Tibial nerve (tissue), 4 donors: ENCODE results near the gene RBM19. TPM values are rescaled to one million over a fixed set of nuclear protein-coding genes. Genes with fewer than 3 reads are reported as not detected.

Experiments used
- DNase-seq, 2 donors: peaks; one replicate each; pipeline ENCODE4 v3.0.0-alpha.2; 2019; ENCODE audit warnings: low spot score in 2 of 2
- H3K27ac ChIP-seq, 4 donors: fragments of 200-600 bp; sonication (generic) in 3 of 4; one replicate each; pipeline ENCODE4 v1.5.1; 2017 to 2019; ENCODE audit warnings: mild to moderate bottlenecking in 1 of 4
- H3K27me3 ChIP-seq, 2 donors: fragments of 200-600 bp; sonication (generic) in 1 of 2; one replicate each; pipeline versions ENCODE4 v1.5.1 to v1.6.0; 2017 to 2019
- H3K36me3 ChIP-seq, 3 donors: fragments of 200-600 bp; sonication (generic); one replicate each; pipeline ENCODE4 v1.5.1; 2018 to 2019
- H3K4me1 ChIP-seq, 4 donors: fragments of 200-600 bp; sonication (generic) in 3 of 4; one replicate each; pipeline ENCODE4 v1.5.1; 2017 to 2019
- H3K4me3 ChIP-seq, 4 donors: fragments of 200-600 bp; sonication (generic) in 3 of 4; one replicate each; pipeline ENCODE4 v1.5.1; 2017 to 2019; ENCODE audit warnings: mild to moderate bottlenecking in 1 of 4, moderate library complexity in 1 of 4
- H3K9me3 ChIP-seq, 4 donors: fragments of 200-600 bp; sonication (generic) in 3 of 4; one replicate each; pipeline ENCODE4 v1.5.1; 2017 to 2019
- EP300 ChIP-seq, 2 donors: sonication (generic); formaldehyde crosslinking; IDR thresholded peaks; one replicate each; pipeline ENCODE4 v1.6.1; 2017; ENCODE audit warnings: antibody characterized with exemption in 2 of 2, mild to moderate bottlenecking in 1 of 2
- POLR2A ChIP-seq, 2 donors: fragments of 450-650 bp; IDR thresholded peaks; one replicate each; pipeline ENCODE4 v1.6.1; 2017; ENCODE audit warnings: antibody characterized with exemption in 2 of 2, mild to moderate bottlenecking in 2 of 2, moderate library complexity in 2 of 2
- WGBS, 2 donors: methylation state at CpG; one replicate each; pipeline ENCODE4 v1.1.5; 2018; 5-methylcytosine and 5-hydroxymethylcytosine counted together
- total RNA-seq, 4 donors: library from RNA; depleted of rRNA; stranded (reverse); fragments of >200 nt; gene quantifications; one replicate each; pipeline ENCODE4 v1.1.0, GENCODE V29; 2016
- TF ChIP-seq, protein P1 (sequence below), 5 experiments: fragments of 200-600 bp in 3 of 5; fragments of 450-650 bp in 2 of 5; sonication (generic) in 3 of 5; IDR thresholded peaks; one replicate each; pipeline ENCODE4 v1.5.1; 2016 to 2019; ENCODE audit warnings: antibody characterized with exemption in 5 of 5, mild to moderate bottlenecking in 3 of 5, moderate library complexity in 2 of 5

Gene RBM19
- total RNA-seq, 4 donors from 2014 or later = 32.0 to 57.9 (median 38.9) TPM

DNA sequence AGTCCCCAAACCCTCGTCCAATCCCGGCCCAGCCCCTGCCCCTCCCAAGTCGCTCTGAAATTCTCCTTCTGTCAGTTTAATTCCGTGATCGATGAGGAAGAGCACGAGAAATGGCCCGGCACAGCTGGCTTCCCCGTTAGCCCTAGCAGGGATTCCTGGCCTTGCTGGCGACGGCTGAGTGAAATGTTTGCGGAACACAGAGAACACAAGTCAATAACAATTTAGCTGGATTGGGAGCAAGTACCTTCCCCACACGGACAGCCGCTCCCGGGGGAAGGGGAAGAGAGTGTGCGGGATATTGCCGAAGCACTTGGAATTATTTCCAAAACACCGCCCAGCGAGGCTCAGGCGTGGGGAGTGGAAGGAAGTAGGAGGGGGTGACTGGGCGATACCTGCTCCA is 134.6 kb downstream of the RBM19 start:
- TF ChIP-seq, protein P1, sequence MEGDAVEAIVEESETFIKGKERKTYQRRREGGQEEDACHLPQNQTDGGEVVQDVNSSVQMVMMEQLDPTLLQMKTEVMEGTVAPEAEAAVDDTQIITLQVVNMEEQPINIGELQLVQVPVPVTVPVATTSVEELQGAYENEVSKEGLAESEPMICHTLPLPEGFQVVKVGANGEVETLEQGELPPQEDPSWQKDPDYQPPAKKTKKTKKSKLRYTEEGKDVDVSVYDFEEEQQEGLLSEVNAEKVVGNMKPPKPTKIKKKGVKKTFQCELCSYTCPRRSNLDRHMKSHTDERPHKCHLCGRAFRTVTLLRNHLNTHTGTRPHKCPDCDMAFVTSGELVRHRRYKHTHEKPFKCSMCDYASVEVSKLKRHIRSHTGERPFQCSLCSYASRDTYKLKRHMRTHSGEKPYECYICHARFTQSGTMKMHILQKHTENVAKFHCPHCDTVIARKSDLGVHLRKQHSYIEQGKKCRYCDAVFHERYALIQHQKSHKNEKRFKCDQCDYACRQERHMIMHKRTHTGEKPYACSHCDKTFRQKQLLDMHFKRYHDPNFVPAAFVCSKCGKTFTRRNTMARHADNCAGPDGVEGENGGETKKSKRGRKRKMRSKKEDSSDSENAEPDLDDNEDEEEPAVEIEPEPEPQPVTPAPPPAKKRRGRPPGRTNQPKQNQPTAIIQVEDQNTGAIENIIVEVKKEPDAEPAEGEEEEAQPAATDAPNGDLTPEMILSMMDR (IDR thresholded peaks at IDR 0.05) = no peak
- no peak for TF ChIP-seq POLR2A (IDR thresholded peaks at IDR 0.05)
- no peak for TF ChIP-seq EP300 (IDR thresholded peaks at IDR 0.05)
- H3K9me3 ChIP-seq = no peaks in the 10 kb centered on the region
- no peaks in the 10 kb centered on the region for H3K27me3 ChIP-seq
- no peak for DNase-seq
- no peak overlapping the region for H3K4me3 ChIP-seq
- peaks cover 0 to 10% (median 0%) of the 10 kb centered on the region in 3 donors for H3K36me3 ChIP-seq
- WGBS, 2 donors = 62 to 67% methylated on average over 17 to 20 of the region's 20 CpGs
- no peak overlapping the region for H3K27ac ChIP-seq
- peaks cover 0 to 15% (median 0%) of the 10 kb centered on the region in 4 donors for H3K4me1 ChIP-seq

DNA sequence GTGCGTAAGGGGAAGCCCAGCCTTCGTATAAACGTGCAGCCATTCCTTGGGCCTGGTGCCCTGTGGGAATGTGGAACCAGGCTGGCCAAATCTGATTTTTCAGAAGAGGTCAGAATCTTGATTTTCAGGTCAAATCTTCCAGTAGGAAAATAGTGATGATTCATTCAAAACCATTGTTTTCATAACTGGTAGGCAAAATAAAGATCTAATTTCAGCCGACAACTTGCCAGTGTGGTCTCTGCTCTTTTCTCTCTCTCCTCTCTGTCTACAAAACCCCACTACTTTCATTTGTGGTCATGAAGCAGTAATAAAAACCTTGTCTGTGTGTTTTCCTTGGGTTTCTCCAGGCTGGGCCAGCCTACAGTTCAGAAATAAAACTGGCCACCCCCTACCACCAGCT is 135.1 kb downstream of the RBM19 start:
- WGBS, 2 donors = 37 to 40% methylated on average over 4 of the region's 4 CpGs
- Histone ChIP-seq H3K9me3 (no peaks in the 10 kb centered on the region), H3K4me1 (peaks cover 0 to 15% (median 0%) of the 10 kb centered on the region in 4 donors), H3K27me3 (no peaks in the 10 kb centered on the region), H3K4me3 (no peak overlapping the region), H3K27ac (no peak overlapping the region), H3K36me3 (peaks cover 0 to 14% (median 0%) of the 10 kb centered on the region in 3 donors)
- TF ChIP-seq, protein P1 (IDR thresholded peaks at IDR 0.05) = no peak
- TF ChIP-seq POLR2A (IDR thresholded peaks at IDR 0.05) (no peak), EP300 (IDR thresholded peaks at IDR 0.05) (no peak)
- DNase-seq = no peak

DNA sequence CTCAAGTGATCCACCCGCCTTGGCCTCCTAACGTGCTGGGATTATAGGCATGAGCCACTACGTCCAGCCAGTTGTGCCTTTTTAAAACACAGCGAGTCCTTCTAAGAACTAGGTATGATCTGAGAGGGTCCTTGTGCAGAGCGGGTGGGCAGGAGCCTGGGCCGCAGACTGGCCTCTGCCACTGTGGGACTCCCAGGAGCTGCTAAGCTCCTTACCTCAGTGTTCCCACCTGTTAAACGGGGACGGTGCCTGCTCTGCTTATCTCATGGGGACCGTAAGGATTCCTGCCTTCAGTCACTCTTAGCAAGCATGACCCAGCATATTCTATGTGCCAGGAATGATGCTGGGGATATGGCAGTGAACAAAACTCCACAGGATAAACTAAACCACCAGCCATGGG is 136.9 kb downstream of the RBM19 start:
- 92 to 97% methylated on average over 7 to 9 of the region's 9 CpGs for WGBS, 2 donors
- Histone ChIP-seq H3K36me3 (peaks cover 0 to 26% (median 0%) of the 10 kb centered on the region in 3 donors), H3K27ac (no peak overlapping the region), H3K4me3 (no peak overlapping the region), H3K9me3 (no peaks in the 10 kb centered on the region), H3K4me1 (peaks cover 0 to 15% (median 0%) of the 10 kb centered on the region in 4 donors), H3K27me3 (no peaks in the 10 kb centered on the region)
- no peak for DNase-seq
- TF ChIP-seq EP300 (IDR thresholded peaks at IDR 0.05) = no peak
- TF ChIP-seq, protein P1 (IDR thresholded peaks at IDR 0.05) = no peak
- no peak for TF ChIP-seq POLR2A (IDR thresholded peaks at IDR 0.05)

DNA sequence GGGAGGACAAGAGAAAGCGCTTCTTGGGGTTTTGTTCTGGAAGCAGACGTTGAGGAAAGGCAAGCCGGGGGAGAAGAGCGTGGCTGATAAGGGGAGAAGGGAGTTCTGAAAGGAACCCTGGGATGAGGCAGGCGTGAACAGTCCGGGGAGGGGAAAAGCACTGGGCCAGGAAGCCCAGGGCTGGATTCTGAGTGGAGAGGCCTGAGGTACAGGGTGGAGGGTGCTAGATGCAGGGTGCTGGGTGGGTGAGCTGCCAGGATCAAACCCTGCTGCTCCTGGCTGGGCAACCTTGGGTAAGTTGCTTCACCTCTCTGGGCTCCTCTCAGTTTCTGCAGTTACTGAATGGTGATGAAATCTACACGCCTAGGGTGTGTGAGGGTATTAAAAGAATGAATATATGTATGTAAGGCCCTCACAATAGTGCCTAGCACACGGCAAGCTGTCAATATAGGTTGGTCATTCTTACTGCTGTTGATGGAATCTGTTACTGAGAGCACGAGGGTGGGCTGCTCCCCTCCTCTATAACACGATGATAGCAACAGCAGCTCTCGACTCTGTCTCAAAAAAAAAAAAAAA is 138.5 kb downstream of the RBM19 start:
- no peak overlapping the region for H3K27ac ChIP-seq
- DNase-seq = no peak
- H3K4me3 ChIP-seq = no peak overlapping the region
- no peaks in the 10 kb centered on the region for H3K9me3 ChIP-seq
- 71 to 72% methylated on average over 11 of the region's 11 CpGs for WGBS, 2 donors
- TF ChIP-seq, protein P1 (IDR thresholded peaks at IDR 0.05) = no peak
- TF ChIP-seq EP300 (IDR thresholded peaks at IDR 0.05) (no peak), POLR2A (IDR thresholded peaks at IDR 0.05) (no peak)
- peaks cover 0 to 15% (median 0%) of the 10 kb centered on the region in 4 donors for H3K4me1 ChIP-seq
- H3K27me3 ChIP-seq = no peaks in the 10 kb centered on the region
- H3K36me3 ChIP-seq = peaks cover 0 to 33% (median 0%) of the 10 kb centered on the region in 3 donors

DNA sequence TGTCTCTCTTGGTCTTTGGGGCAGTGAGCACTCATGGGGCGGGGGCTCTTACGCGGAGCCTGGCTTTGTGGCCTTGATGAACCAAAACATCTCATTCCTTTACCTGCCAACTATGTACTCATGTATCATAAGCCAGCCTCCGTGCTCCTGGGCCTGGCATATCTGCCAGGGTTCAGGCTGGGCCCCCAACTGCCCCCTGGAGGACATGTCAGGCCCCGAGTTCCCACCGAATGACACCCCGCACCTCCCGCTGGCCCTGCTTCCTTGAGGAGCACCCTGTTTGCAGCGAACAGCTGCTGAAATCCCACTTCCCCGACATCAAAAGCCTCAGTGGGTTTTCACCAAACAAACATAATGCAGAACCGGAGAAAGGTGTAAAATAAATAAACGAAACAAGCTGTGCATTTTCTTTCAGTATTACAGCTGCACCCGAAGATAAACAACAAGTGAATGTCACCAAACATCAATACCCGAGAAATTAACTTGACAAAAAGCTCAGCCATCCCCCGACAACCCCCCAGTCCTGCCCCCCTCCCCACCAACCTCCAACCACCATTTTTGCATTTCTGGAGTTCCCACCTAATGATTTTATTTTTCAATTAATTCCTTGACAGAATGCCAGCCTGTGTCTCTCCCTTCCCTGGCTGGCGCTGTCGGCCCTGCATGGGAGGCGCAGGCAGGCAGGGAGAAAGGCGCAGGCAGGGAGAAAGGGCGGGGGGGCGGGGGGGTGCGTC is 139.2 kb downstream of the RBM19 start:
- Histone ChIP-seq H3K4me3 (no peak overlapping the region), H3K27me3 (no peaks in the 10 kb centered on the region), H3K4me1 (peaks cover 0 to 15% (median 0%) of the 10 kb centered on the region in 4 donors), H3K9me3 (no peaks in the 10 kb centered on the region), H3K36me3 (peaks cover 0 to 40% (median 0%) of the 10 kb centered on the region in 3 donors), H3K27ac (no peak overlapping the region)
- WGBS, 2 donors = 81 to 84% methylated on average over 22 of the region's 22 CpGs
- TF ChIP-seq EP300 (IDR thresholded peaks at IDR 0.05) = no peak
- TF ChIP-seq, protein P1 (IDR thresholded peaks at IDR 0.05) = no peak
- TF ChIP-seq POLR2A (IDR thresholded peaks at IDR 0.05) = no peak
- no peak for DNase-seq
